ENCODE measurements around the gene COL5A1. TPM values are rescaled to one million over a fixed set of nuclear protein-coding genes. Genes with fewer than 3 reads are reported as not detected.

Gene COL5A1
- polyA plus RNA-seq, 3 donors, result 7.0 to 53.3 (median 28.0) TPM

GRCh38 chr9:134724202-134724911, 82.8 kb downstream of the COL5A1 start:
- no peak overlapping the region for H3K27ac ChIP-seq (ENCODE audit: low read depth, low read length)
- 69 to 75% (median 73%) methylated on average over 25 of the region's 25 CpGs for WGBS, 3 donors

- H3K27ac ChIP-seq (ENCODE audit: low read depth, low read length), result no peak overlapping the region
- WGBS, 3 donors, result 76 to 87% (median 86%) methylated on average over 17 of the region's 17 CpGs
Measured at GRCh38 chr9:134724912-134725604, 83.5 kb downstream of the COL5A1 start.

- 36 to 61% (median 47%) methylated on average over 4 of the region's 4 CpGs for WGBS, 3 donors
- H3K27ac ChIP-seq (ENCODE audit: low read depth, low read length), result no peak overlapping the region
Measured at GRCh38 chr9:134725605-134725940, 84.0 kb downstream of the COL5A1 start.

GRCh38 chr9:134726026-134726721, 84.6 kb downstream of the COL5A1 start:
- WGBS, 3 donors, result 78 to 89% (median 85%) methylated on average over 4 of the region's 4 CpGs
- no peak overlapping the region for H3K27ac ChIP-seq (ENCODE audit: low read depth, low read length)

GRCh38 chr9:134726722-134727034, 85.1 kb downstream of the COL5A1 start:
- H3K27ac ChIP-seq (ENCODE audit: low read depth, low read length), result no peak overlapping the region
- WGBS, 3 donors, result 73 to 96% (median 89%) methylated on average over 1 of the region's 1 CpG

- no peak overlapping the region for H3K27ac ChIP-seq (ENCODE audit: low read depth, low read length)
- WGBS, 3 donors, result 74 to 81% (median 79%) methylated on average over 29 of the region's 29 CpGs
Measured at GRCh38 chr9:134728021-134728795, 86.6 kb downstream of the COL5A1 start.

- 84 to 85% (median 84%) methylated on average over 27 to 28 of the region's 28 CpGs for WGBS, 3 donors
- no peak overlapping the region for H3K27ac ChIP-seq (ENCODE audit: low read depth, low read length)
Measured at GRCh38 chr9:134728801-134729495, 87.3 kb downstream of the COL5A1 start.

GRCh38 chr9:134730011-134730760, 88.6 kb downstream of the COL5A1 start:
- 76 to 82% (median 79%) methylated on average over 21 to 23 of the region's 23 CpGs for WGBS, 3 donors
- no peak overlapping the region for H3K27ac ChIP-seq (ENCODE audit: low read depth, low read length)

GRCh38 chr9:134730761-134731496, 89.3 kb downstream of the COL5A1 start:
- WGBS, 3 donors, result 81% methylated on average over 22 of the region's 22 CpGs
- no peak overlapping the region for H3K27ac ChIP-seq (ENCODE audit: low read depth, low read length)

GRCh38 chr9:134731497-134732391, 90.1 kb downstream of the COL5A1 start:
- 87 to 89% (median 88%) methylated on average over 45 of the region's 45 CpGs for WGBS, 3 donors
- H3K27ac ChIP-seq (ENCODE audit: low read depth, low read length), result no peak overlapping the region

- WGBS, 3 donors, result 69 to 80% (median 74%) methylated on average over 26 of the region's 26 CpGs
- no peak overlapping the region for H3K27ac ChIP-seq (ENCODE audit: low read depth, low read length)
Measured at GRCh38 chr9:134732392-134733110, 90.9 kb downstream of the COL5A1 start.

- H3K27ac ChIP-seq (ENCODE audit: low read depth, low read length), result no peak overlapping the region
- WGBS, 3 donors, result 74 to 88% (median 78%) methylated on average over 16 of the region's 16 CpGs
Measured at GRCh38 chr9:134733480-134734232, 92.1 kb downstream of the COL5A1 start.

GRCh38 chr9:134734270-134734669, 92.7 kb downstream of the COL5A1 start:
- 40 to 61% (median 45%) methylated on average over 8 of the region's 8 CpGs for WGBS, 3 donors
- H3K27ac ChIP-seq (ENCODE audit: low read depth, low read length), result no peak overlapping the region

- WGBS, 3 donors, result 65 to 69% (median 66%) methylated on average over 20 of the region's 20 CpGs
- H3K27ac ChIP-seq (ENCODE audit: low read depth, low read length), result no peak overlapping the region
Measured at GRCh38 chr9:134735441-134736175, 94.0 kb downstream of the COL5A1 start.

All from adipose tissue (tissue), 3 donors.